GM21737 (cell line): Measurements from ENCODE around the gene MRAP2.
"Not testable (repeated sequence)": the region's sequence is repeated elsewhere in the genome, so short reads cannot be mapped to it uniquely, and the experiment has no call there.

Experiments used
- ATAC-seq: cut with Tn5 transposase; IDR thresholded peaks from one replicate; pipeline ENCODE4 v1.9.1; 2021; ENCODE audit warnings: mild to moderate bottlenecking, moderate library complexity; ENCODE audit not compliant: unreplicated experiment

MRAP2 gene

GRCh38 chr6:84028350-84028749 is 5.2 kb upstream of the MRAP2 start:
- ATAC-seq = no peak

GRCh38 chr6:84032000-84032399 is 1.6 kb upstream of the MRAP2 start:
- ATAC-seq = not testable (repeated sequence)

- no peak for ATAC-seq
Measured at GRCh38 chr6:84035484-84035883, 1.9 kb downstream of the MRAP2 start.

GRCh38 chr6:84037425-84038089 is 4.0 kb downstream of the MRAP2 start:
- ATAC-seq = no peak

- no peak for ATAC-seq
Measured at GRCh38 chr6:84042603-84043002, 9.0 kb downstream of the MRAP2 start.

- no peak for ATAC-seq
Measured at GRCh38 chr6:84043555-84043954, 10.0 kb downstream of the MRAP2 start.

GRCh38 chr6:84046755-84047154 is 13.2 kb downstream of the MRAP2 start:
- ATAC-seq = no peak

GRCh38 chr6:84048588-84048987 is 15.0 kb downstream of the MRAP2 start:
- no peak for ATAC-seq

GRCh38 chr6:84050408-84050807 is 16.8 kb downstream of the MRAP2 start:
- no peak for ATAC-seq

GRCh38 chr6:84052204-84052882 is 18.8 kb downstream of the MRAP2 start:
- no peak for ATAC-seq

- no peak for ATAC-seq
Measured at GRCh38 chr6:84052883-84053241, 19.3 kb downstream of the MRAP2 start.

GRCh38 chr6:84055647-84056046 is 22.1 kb downstream of the MRAP2 start:
- no peak for ATAC-seq

- ATAC-seq = no peak
Measured at GRCh38 chr6:84057908-84058307, 24.3 kb downstream of the MRAP2 start.

GRCh38 chr6:84059082-84059481 is 25.5 kb downstream of the MRAP2 start:
- ATAC-seq = no peak

GRCh38 chr6:84061174-84061573 is 27.6 kb downstream of the MRAP2 start:
- ATAC-seq = no peak

- ATAC-seq = no peak
Measured at GRCh38 chr6:84061613-84062398, 28.2 kb downstream of the MRAP2 start.

- ATAC-seq = no peak
Measured at GRCh38 chr6:84062519-84063154, 29.1 kb downstream of the MRAP2 start.

GRCh38 chr6:84065693-84066290 is 32.2 kb downstream of the MRAP2 start:
- no peak for ATAC-seq

GRCh38 chr6:84066536-84066935 is 33.0 kb downstream of the MRAP2 start:
- no peak for ATAC-seq

GRCh38 chr6:84068873-84069272 is 35.3 kb downstream of the MRAP2 start:
- ATAC-seq = not testable (repeated sequence)

GRCh38 chr6:84072442-84072997 is 38.9 kb downstream of the MRAP2 start:
- ATAC-seq = no peak
